Activated naive CD8-positive, alpha-beta T cell treated with anti-CD3 and anti-CD28 coated beads for 36 hours (primary cell): ENCODE data around the gene PPCDC. TPM values are rescaled to one million over a fixed set of nuclear protein-coding genes. Genes with fewer than 3 reads are reported as not detected.

Source experiments
- DNase-seq: peaks from one replicate; pipeline ENCODE4 v3.0.0; 2021
- H3K27ac Mint-ChIP-seq: one replicate; pipeline ENCODE4 v1.8.0; 2022; ENCODE audit warnings: mild to moderate bottlenecking, moderate library complexity, mixed read lengths
- H3K27me3 Mint-ChIP-seq: one replicate; pipeline ENCODE4 v1.8.0; 2022; ENCODE audit warnings: mild to moderate bottlenecking, mixed read lengths
- H3K36me3 Mint-ChIP-seq: one replicate; pipeline ENCODE4 v1.8.0; 2021; ENCODE audit warnings: mild to moderate bottlenecking, mixed read lengths
- H3K4me1 Mint-ChIP-seq: one replicate; pipeline ENCODE4 v1.8.0; 2021; ENCODE audit warnings: mixed read lengths
- H3K4me3 Mint-ChIP-seq: one replicate; pipeline ENCODE4 v1.8.0; 2022; ENCODE audit warnings: mild to moderate bottlenecking, moderate library complexity, mixed read lengths
- H3K9me3 Mint-ChIP-seq: one replicate; pipeline ENCODE4 v1.8.0; 2022; ENCODE audit warnings: mixed read lengths
- total RNA-seq, 2 experiments: library from RNA; stranded (reverse); gene quantifications; one replicate each; pipeline ENCODE4 v1.2.3, GENCODE V29; 2021

Gene PPCDC, protein sequence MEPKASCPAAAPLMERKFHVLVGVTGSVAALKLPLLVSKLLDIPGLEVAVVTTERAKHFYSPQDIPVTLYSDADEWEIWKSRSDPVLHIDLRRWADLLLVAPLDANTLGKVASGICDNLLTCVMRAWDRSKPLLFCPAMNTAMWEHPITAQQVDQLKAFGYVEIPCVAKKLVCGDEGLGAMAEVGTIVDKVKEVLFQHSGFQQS
- 10 to 100 TPM; 29.4 to 33.7 TPM for total RNA-seq

DNA sequence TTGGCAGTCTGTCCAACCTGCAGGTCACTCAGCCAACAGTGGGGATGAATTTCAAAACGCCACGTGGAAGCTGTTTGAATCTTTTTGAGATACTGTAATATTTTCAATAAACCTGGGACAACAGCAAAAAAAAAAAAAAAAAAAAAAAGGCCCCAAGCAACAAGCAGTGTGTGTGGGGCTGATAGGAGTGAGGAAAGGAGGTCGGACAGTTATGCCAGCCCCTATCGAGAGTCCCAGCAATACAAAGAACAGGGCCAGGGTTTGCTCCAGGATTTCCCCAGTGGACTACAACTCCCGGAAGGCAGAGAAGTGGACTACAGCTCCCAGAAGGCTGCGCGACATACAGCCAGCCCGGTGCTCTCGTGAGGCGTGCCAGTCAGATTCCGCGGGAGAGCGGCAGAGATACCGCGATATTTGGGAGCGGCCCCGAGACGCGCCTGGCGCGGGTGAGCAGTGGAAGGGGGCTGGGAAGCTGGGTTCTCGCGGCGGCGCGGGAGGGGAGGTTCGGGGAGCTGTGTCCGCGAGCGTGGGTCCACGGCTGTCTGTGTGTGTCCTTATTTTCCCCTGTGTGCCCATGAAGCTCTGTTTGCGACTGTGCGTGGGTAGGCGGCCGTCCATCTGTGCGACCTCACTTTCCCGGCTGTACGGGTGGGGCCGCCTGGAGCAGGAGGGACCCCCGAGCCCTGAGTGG is at the start of gene PPCDC:
Gene PPCDC, plus strand, starts transcription at position 410 of the 691 bp plus-strand sequence. CDS start 4,729 bp downstream, outside the sequence.
- peak within 1 kb of the TSS; percentile 94 for H3K27ac Mint-ChIP-seq
- peaks cover 8% of the 10 kb centered on the region for H3K36me3 Mint-ChIP-seq
- H3K4me1 Mint-ChIP-seq = peaks cover 19% of the 10 kb centered on the region
- H3K4me3 Mint-ChIP-seq = peak within 1 kb of the TSS; percentile 90
- H3K27me3 Mint-ChIP-seq = no peaks in the 10 kb centered on the region
- H3K9me3 Mint-ChIP-seq = no peaks in the 10 kb centered on the region
- DNase-seq = peak; percentile 96

DNA sequence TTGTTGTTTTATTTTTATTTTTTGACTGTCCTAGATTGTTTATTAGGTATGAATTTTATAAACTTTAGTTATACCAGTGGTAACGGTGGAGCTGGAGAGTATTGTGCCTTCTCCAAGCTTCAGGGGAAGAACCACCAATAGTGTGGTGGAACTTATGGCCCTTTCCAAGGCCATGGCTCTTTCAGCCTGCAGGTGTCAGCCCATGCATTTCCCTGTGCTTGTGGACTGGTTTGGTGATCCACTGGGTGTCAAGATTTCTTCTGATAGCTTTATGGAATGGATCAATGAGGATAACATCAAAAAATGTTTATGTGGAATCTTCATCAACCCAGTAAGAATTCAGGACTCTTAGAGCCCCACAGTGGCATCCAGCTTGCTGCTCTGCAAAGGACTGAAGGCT is 47.2 kb upstream of the PPCDC start:
- Mint-ChIP-seq H3K36me3 (no peaks in the 10 kb centered on the region), H3K27ac (no peak overlapping the region), H3K4me3 (no peak overlapping the region), H3K27me3 (peaks cover 22% of the 10 kb centered on the region), H3K9me3 (no peaks in the 10 kb centered on the region), H3K4me1 (peaks cover 10% of the 10 kb centered on the region)
- no peak for DNase-seq

DNA sequence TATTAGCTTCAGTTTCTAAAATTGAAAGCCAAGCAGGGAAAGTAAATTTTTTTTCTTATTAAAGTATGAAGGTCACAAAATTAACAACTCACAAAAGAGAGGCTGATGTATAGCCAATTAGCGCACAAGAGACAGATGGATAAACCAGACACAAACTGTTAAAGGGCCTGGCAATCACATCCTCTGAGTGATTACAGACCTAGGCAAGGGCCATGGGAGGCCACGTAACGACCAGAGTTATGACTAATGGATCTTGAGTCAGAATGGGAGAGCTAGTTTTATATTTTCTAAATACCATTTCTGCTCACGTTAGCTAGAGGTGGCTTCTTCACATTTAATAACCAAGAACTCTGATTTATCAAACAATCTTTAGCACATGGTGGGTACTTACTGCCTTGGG is 45.8 kb upstream of the PPCDC start:
- no peaks in the 10 kb centered on the region for H3K36me3 Mint-ChIP-seq
- H3K27ac Mint-ChIP-seq = no peak overlapping the region
- no peak for DNase-seq

GRCh38 chr15:74978077-74978476 is 45.3 kb upstream of the PPCDC start:
- no peak for DNase-seq
- peaks cover 21% of the 10 kb centered on the region for H3K27me3 Mint-ChIP-seq
- H3K36me3 Mint-ChIP-seq = no peaks in the 10 kb centered on the region
- H3K27ac Mint-ChIP-seq = no peak overlapping the region
- H3K9me3 Mint-ChIP-seq = no peaks in the 10 kb centered on the region
- H3K4me1 Mint-ChIP-seq = peaks cover 10% of the 10 kb centered on the region
- H3K4me3 Mint-ChIP-seq = no peak overlapping the region

More for the DNA sequence above, 45.8 kb upstream of the PPCDC start:
- Mint-ChIP-seq H3K4me3 (no peak overlapping the region), H3K9me3 (no peaks in the 10 kb centered on the region), H3K4me1 (peaks cover 10% of the 10 kb centered on the region), H3K27me3 (peaks cover 25% of the 10 kb centered on the region)

DNA sequence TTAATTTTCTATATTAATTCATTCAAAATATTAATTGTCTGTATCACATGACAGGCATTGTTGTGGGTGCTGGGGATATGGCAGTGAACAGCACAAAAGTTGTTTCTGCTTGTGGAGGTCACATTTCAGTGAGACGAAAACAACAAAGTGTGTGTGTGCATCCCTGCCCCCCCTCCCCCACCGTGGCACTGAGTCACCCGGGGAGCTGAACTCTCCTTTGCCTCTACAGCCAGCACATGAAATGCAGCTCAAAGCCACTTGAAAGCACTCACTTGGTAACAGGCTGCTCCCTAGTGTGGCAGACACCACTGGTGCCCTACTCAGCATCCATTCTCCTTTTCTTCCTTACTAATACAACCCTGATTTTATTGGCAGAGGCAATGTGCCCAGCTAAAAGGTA is 44.9 kb upstream of the PPCDC start:
- peak; percentile 31 for DNase-seq
- H3K9me3 Mint-ChIP-seq = no peaks in the 10 kb centered on the region
- H3K4me3 Mint-ChIP-seq = no peak overlapping the region
- H3K4me1 Mint-ChIP-seq = peaks cover 13% of the 10 kb centered on the region
- no peak overlapping the region for H3K27ac Mint-ChIP-seq
- peaks cover 20% of the 10 kb centered on the region for H3K27me3 Mint-ChIP-seq
- H3K36me3 Mint-ChIP-seq = no peaks in the 10 kb centered on the region

GRCh38 chr15:74982183-74982582 is 41.2 kb upstream of the PPCDC start:
- Mint-ChIP-seq H3K4me1 (peaks cover 22% of the 10 kb centered on the region), H3K36me3 (no peaks in the 10 kb centered on the region), H3K27ac (peak overlapping the region; percentile 32), H3K27me3 (peaks cover 20% of the 10 kb centered on the region), H3K4me3 (no peak overlapping the region), H3K9me3 (no peaks in the 10 kb centered on the region)
- DNase-seq = no peak

DNA sequence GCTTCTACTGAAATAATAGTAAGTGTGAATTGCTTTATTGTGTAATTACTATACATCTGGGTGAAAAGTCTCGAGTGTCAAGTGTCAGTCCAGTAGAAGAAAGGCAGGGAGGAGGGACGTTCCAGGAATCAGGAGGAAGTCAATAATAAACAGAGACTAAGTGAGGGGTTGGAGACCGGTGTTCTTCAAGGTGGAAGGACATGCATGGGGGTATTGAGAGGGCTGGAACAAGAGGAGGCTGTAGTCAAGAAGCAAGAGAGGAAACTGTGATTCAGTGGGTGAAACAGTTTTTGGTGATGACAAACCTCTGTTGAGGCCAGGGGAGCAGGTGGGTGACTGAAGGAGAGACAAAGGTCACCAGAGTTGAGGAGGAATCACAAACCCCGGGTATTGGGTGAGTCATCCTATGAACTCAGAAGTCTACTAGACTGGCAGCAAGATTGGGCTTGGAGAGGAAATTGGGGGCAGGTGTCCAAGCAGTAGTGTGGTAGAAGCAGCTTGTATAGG is 39.6 kb upstream of the PPCDC start:
- Mint-ChIP-seq H3K36me3 (no peaks in the 10 kb centered on the region), H3K27me3 (peaks cover 20% of the 10 kb centered on the region), H3K4me1 (peaks cover 13% of the 10 kb centered on the region), H3K9me3 (no peaks in the 10 kb centered on the region), H3K4me3 (no peak overlapping the region), H3K27ac (peak overlapping the region; percentile 80)
- DNase-seq = peak; percentile 70

DNA sequence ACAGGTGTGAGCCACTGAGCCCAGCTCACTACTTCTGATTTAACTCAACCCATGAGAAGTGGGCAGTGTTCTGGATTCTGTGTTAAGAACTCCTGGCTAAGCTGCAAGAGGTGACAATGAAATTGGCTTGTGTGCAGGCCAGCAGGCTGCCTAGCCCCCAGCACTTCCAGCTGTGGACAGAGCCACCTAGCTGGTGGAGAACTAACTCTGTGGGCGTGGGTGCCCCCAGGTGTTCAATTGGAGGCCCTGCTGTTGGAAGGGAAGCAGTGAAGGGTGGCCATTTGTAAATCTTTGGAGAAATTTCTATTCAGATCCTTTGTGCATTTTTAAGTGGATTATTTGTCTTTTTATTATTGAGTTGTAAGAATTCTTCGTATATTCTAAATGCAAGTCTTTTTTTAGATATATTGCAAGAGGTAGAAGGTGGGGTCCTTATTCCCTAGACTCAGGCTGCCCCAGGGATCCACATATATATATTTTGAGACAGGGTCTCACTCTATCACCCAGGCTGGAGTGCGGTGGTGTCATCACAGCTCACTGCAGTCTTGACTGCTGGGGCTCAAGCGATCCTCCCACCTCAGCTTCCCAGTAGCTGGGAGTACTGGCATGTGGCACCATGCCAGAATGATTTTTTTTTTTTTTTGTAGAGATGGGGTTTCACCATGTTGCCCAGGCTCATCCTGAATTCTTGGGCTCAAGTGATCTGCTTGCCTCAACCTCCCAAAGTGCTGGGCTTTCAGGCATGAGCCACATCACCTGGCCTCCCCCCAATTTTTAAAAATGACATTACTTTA is 35.2 kb upstream of the PPCDC start:
- Mint-ChIP-seq H3K27ac (no peak overlapping the region), H3K9me3 (no peaks in the 10 kb centered on the region), H3K36me3 (no peaks in the 10 kb centered on the region), H3K27me3 (peaks cover 23% of the 10 kb centered on the region), H3K4me1 (peaks cover 17% of the 10 kb centered on the region), H3K4me3 (no peak overlapping the region)
- peak; percentile 58 for DNase-seq

DNA sequence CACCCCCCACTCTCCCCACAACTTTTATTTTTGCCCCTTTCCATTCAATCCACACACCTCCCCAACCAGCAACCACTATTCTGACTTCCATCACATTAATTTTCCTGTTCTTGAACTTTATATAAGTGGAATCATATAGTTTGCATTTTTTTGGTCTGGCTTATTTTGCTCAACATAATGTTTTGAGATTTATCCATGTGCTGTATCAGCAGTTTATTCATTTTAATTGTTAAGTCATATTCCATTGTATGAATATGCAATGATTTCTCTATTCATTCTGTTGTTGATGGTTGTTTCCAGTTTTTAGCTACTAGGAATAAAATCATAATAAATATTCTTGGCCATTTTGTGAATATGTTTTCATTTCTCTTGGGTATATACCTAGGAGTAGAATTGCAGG is 33.9 kb upstream of the PPCDC start:
- no peak overlapping the region for H3K27ac Mint-ChIP-seq
- H3K4me3 Mint-ChIP-seq = no peak overlapping the region
- H3K27me3 Mint-ChIP-seq = peaks cover 24% of the 10 kb centered on the region
- no peaks in the 10 kb centered on the region for H3K36me3 Mint-ChIP-seq
- no peak for DNase-seq
- peaks cover 6% of the 10 kb centered on the region for H3K4me1 Mint-ChIP-seq
- no peaks in the 10 kb centered on the region for H3K9me3 Mint-ChIP-seq

DNA sequence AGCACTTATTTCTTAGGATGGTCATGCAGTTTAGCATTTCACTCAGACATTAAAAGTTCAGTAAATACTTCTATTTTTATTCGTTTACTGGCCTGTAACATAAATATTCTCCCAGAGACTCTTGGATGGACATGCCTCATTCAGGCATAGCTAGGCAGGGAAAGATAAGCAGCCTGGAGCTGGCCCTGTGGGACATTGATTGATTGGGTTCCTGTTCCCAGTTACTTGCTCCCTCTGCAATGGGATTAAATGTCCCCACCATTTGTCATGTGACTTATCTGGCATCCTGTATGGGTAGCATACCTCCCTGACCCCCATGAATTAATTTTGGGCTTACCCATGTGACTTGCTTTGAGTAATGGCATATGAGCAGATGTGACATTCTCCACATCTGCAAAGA is 30.8 kb upstream of the PPCDC start:
- Mint-ChIP-seq H3K4me1 (peaks cover 10% of the 10 kb centered on the region), H3K27me3 (peaks cover 40% of the 10 kb centered on the region), H3K9me3 (no peaks in the 10 kb centered on the region), H3K27ac (no peak overlapping the region), H3K36me3 (no peaks in the 10 kb centered on the region), H3K4me3 (no peak overlapping the region)
- no peak for DNase-seq

DNA sequence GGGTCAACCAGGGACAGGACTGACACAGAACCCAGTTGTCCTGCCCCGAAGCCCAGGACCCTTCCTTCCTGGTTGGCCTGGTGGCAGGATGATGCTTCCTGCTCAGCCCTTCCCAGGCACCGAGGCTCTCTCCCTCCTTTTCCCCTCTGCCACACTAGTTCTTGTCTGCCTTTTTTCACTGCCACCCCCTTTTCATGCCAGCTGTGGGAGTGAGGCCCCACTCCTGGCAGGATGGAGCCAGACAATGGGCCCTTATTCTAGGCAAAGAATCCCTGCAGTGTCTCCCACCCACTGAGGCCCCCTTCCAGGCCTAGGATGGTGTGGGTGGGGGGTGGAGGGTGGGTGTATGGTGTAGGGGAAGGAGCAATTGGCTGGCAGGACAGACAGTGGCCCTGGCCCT is 29.2 kb upstream of the PPCDC start:
- Mint-ChIP-seq H3K4me3 (no peak overlapping the region), H3K4me1 (peaks cover 9% of the 10 kb centered on the region), H3K9me3 (no peaks in the 10 kb centered on the region), H3K36me3 (no peaks in the 10 kb centered on the region), H3K27ac (no peak overlapping the region), H3K27me3 (peaks cover 55% of the 10 kb centered on the region)
- no peak for DNase-seq

GRCh38 chr15:74994685-74995084 is 28.7 kb upstream of the PPCDC start:
- Mint-ChIP-seq H3K4me3 (peak overlapping the region; percentile 63), H3K27ac (no peak overlapping the region), H3K4me1 (peaks cover 9% of the 10 kb centered on the region), H3K9me3 (no peaks in the 10 kb centered on the region), H3K27me3 (peaks cover 57% of the 10 kb centered on the region), H3K36me3 (no peaks in the 10 kb centered on the region)
- DNase-seq = no peak

DNA sequence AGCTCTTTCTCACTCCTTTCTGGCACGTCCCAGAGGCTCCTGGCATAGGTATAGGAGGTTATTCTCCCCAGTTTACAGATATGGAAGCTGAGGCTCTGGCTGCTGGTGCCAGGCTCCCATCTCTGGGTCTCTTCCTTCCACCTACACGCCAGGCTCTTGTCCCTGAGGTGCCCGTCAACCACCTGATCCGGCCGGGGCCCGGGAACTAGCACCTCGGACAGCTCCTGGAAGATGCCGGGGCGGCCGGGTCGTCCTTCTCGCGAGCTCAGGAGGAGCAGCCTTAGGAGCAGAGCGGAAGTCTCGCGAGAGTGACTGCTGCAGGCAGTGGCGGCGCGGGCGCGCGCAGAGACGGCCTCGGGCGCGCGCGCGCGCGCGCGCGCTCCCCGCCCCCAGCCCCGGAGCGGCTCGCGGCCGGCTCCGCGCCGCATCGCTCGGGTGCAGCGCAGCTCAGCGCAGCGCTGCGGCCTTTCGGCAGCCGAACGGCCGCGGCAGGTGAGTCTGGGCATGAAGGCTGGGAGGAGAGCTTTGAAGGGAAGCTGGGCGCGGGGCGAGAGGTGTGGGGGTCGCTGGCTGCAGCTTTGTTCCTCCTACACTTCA is 28.1 kb upstream of the PPCDC start, which contains the start of gene SCAMP5:
Gene SCAMP5, plus strand, starts transcription at position 382 of the 597 bp plus-strand sequence. CDS start 16,277 bp downstream, outside the sequence.
- H3K36me3 Mint-ChIP-seq = no peaks in the 10 kb centered on the region
- no peaks in the 10 kb centered on the region for H3K9me3 Mint-ChIP-seq
- peaks cover 57% of the 10 kb centered on the region for H3K27me3 Mint-ChIP-seq
- H3K4me1 Mint-ChIP-seq = peaks cover 8% of the 10 kb centered on the region
- DNase-seq = peak; percentile 91
- peak within 1 kb of the TSS; percentile 63 for H3K4me3 Mint-ChIP-seq
- H3K27ac Mint-ChIP-seq = no peak within 1 kb of the TSS

- no peak for DNase-seq
- H3K4me1 Mint-ChIP-seq = peaks cover 4% of the 10 kb centered on the region
- no peaks in the 10 kb centered on the region for H3K36me3 Mint-ChIP-seq
- H3K27me3 Mint-ChIP-seq = peaks cover 52% of the 10 kb centered on the region
- no peak overlapping the region for H3K27ac Mint-ChIP-seq
- peak overlapping the region; percentile 42 for H3K4me3 Mint-ChIP-seq
- no peaks in the 10 kb centered on the region for H3K9me3 Mint-ChIP-seq
Observed at GRCh38 chr15:74995779-74996765, 27.3 kb upstream of the PPCDC start.
